ENCODE results near the gene HGS.
A peak's percentile ranks its signal among the peaks of the same experiment; 100 is the strongest.

HGS gene

GRCh38 chr17:81685108-81685507, 1.3 kb downstream of the HGS start:
- Mint-ChIP-seq H3K27me3 (no peaks in the 10 kb centered on the region), H3K4me3 (peak overlapping the region; percentile 85), H3K4me1 (ENCODE audit: low read depth) (peaks cover 39% of the 10 kb centered on the region), H3K36me3 (ENCODE audit: low read depth) (peaks cover 83% of the 10 kb centered on the region), H3K9me3 (no peaks in the 10 kb centered on the region), H3K27ac (peak overlapping the region; percentile 81)
- intact Hi-C loops (cut with micrococcal nuclease) = no loop called here

- no peaks in the 10 kb centered on the region for H3K27me3 Mint-ChIP-seq
- no peak overlapping the region for H3K4me3 Mint-ChIP-seq
- intact Hi-C loops (cut with micrococcal nuclease) = no loop called here
- H3K9me3 Mint-ChIP-seq = no peaks in the 10 kb centered on the region
- peaks cover 38% of the 10 kb centered on the region for H3K4me1 Mint-ChIP-seq (ENCODE audit: low read depth)
- H3K27ac Mint-ChIP-seq = no peak overlapping the region
- peaks cover 83% of the 10 kb centered on the region for H3K36me3 Mint-ChIP-seq (ENCODE audit: low read depth)
Observed at GRCh38 chr17:81686614-81687013, 2.8 kb downstream of the HGS start.

- Mint-ChIP-seq H3K27ac (peak overlapping the region; percentile 28), H3K36me3 (ENCODE audit: low read depth) (peaks cover 92% of the 10 kb centered on the region), H3K4me3 (no peak overlapping the region), H3K9me3 (no peaks in the 10 kb centered on the region), H3K4me1 (ENCODE audit: low read depth) (peaks cover 32% of the 10 kb centered on the region), H3K27me3 (no peaks in the 10 kb centered on the region)
- intact Hi-C loops (cut with micrococcal nuclease) = no loop called here
Observed at GRCh38 chr17:81687770-81688541, 4.1 kb downstream of the HGS start.

GRCh38 chr17:81688616-81689015, 4.8 kb downstream of the HGS start:
- Mint-ChIP-seq H3K27ac (no peak overlapping the region), H3K36me3 (ENCODE audit: low read depth) (peaks cover 97% of the 10 kb centered on the region), H3K4me1 (ENCODE audit: low read depth) (peaks cover 30% of the 10 kb centered on the region), H3K9me3 (no peaks in the 10 kb centered on the region), H3K27me3 (no peaks in the 10 kb centered on the region), H3K4me3 (no peak overlapping the region)
- intact Hi-C loops (cut with micrococcal nuclease) = no loop called here

- intact Hi-C loops (cut with micrococcal nuclease) = no loop called here
- Mint-ChIP-seq H3K27me3 (no peaks in the 10 kb centered on the region), H3K4me1 (ENCODE audit: low read depth) (peaks cover 22% of the 10 kb centered on the region), H3K36me3 (ENCODE audit: low read depth) (peaks cover 100% of the 10 kb centered on the region), H3K27ac (no peak overlapping the region), H3K9me3 (no peaks in the 10 kb centered on the region), H3K4me3 (no peak overlapping the region)
Observed at GRCh38 chr17:81690066-81690465, 6.3 kb downstream of the HGS start.

GRCh38 chr17:81690549-81690948, 6.7 kb downstream of the HGS start:
- H3K27me3 Mint-ChIP-seq = no peaks in the 10 kb centered on the region
- H3K4me1 Mint-ChIP-seq (ENCODE audit: low read depth) = peaks cover 17% of the 10 kb centered on the region
- H3K36me3 Mint-ChIP-seq (ENCODE audit: low read depth) = peaks cover 100% of the 10 kb centered on the region
- no peak overlapping the region for H3K27ac Mint-ChIP-seq
- H3K4me3 Mint-ChIP-seq = no peak overlapping the region
- intact Hi-C loops (cut with micrococcal nuclease) = no loop called here
- no peaks in the 10 kb centered on the region for H3K9me3 Mint-ChIP-seq

- Mint-ChIP-seq H3K4me3 (no peak overlapping the region), H3K27ac (no peak overlapping the region), H3K9me3 (no peaks in the 10 kb centered on the region), H3K36me3 (ENCODE audit: low read depth) (peaks cover 100% of the 10 kb centered on the region), H3K27me3 (no peaks in the 10 kb centered on the region), H3K4me1 (ENCODE audit: low read depth) (peaks cover 11% of the 10 kb centered on the region)
- intact Hi-C loops (cut with micrococcal nuclease) = no loop called here
Observed at GRCh38 chr17:81691196-81691595, 7.4 kb downstream of the HGS start.

- no peak overlapping the region for H3K4me3 Mint-ChIP-seq
- H3K4me1 Mint-ChIP-seq (ENCODE audit: low read depth) = peaks cover 9% of the 10 kb centered on the region
- H3K9me3 Mint-ChIP-seq = no peaks in the 10 kb centered on the region
- intact Hi-C loops (cut with micrococcal nuclease) = no loop called here
- no peak overlapping the region for H3K27ac Mint-ChIP-seq
- H3K27me3 Mint-ChIP-seq = no peaks in the 10 kb centered on the region
- peaks cover 100% of the 10 kb centered on the region for H3K36me3 Mint-ChIP-seq (ENCODE audit: low read depth)
Observed at GRCh38 chr17:81691608-81692007, 7.8 kb downstream of the HGS start.

GRCh38 chr17:81693509-81694210, 9.8 kb downstream of the HGS start:
- H3K36me3 Mint-ChIP-seq (ENCODE audit: low read depth) = peaks cover 100% of the 10 kb centered on the region
- H3K4me1 Mint-ChIP-seq (ENCODE audit: low read depth) = no peaks in the 10 kb centered on the region
- no peak overlapping the region for H3K4me3 Mint-ChIP-seq
- H3K27me3 Mint-ChIP-seq = no peaks in the 10 kb centered on the region
- no peaks in the 10 kb centered on the region for H3K9me3 Mint-ChIP-seq
- H3K27ac Mint-ChIP-seq = no peak overlapping the region
- intact Hi-C loops (cut with micrococcal nuclease) = no loop called here

GRCh38 chr17:81694810-81695209, 11.0 kb downstream of the HGS start:
- H3K4me3 Mint-ChIP-seq = no peak overlapping the region
- intact Hi-C loops (cut with micrococcal nuclease) = no loop called here
- H3K9me3 Mint-ChIP-seq = no peaks in the 10 kb centered on the region
- no peak overlapping the region for H3K27ac Mint-ChIP-seq
- H3K4me1 Mint-ChIP-seq (ENCODE audit: low read depth) = peaks cover 5% of the 10 kb centered on the region
- no peaks in the 10 kb centered on the region for H3K27me3 Mint-ChIP-seq
- H3K36me3 Mint-ChIP-seq (ENCODE audit: low read depth) = peaks cover 100% of the 10 kb centered on the region

- no peak overlapping the region for H3K27ac Mint-ChIP-seq
- intact Hi-C loops (cut with micrococcal nuclease) = no loop called here
- peaks cover 5% of the 10 kb centered on the region for H3K4me1 Mint-ChIP-seq (ENCODE audit: low read depth)
- H3K27me3 Mint-ChIP-seq = no peaks in the 10 kb centered on the region
- H3K9me3 Mint-ChIP-seq = no peaks in the 10 kb centered on the region
- H3K36me3 Mint-ChIP-seq (ENCODE audit: low read depth) = peaks cover 100% of the 10 kb centered on the region
- H3K4me3 Mint-ChIP-seq = no peak overlapping the region
Observed at GRCh38 chr17:81695211-81695610, 11.4 kb downstream of the HGS start.

GRCh38 chr17:81695801-81696200, 12.0 kb downstream of the HGS start:
- intact Hi-C loops (cut with micrococcal nuclease) = no loop called here
- no peaks in the 10 kb centered on the region for H3K9me3 Mint-ChIP-seq
- H3K27me3 Mint-ChIP-seq = no peaks in the 10 kb centered on the region
- no peak overlapping the region for H3K27ac Mint-ChIP-seq
- H3K4me3 Mint-ChIP-seq = no peak overlapping the region
- peaks cover 10% of the 10 kb centered on the region for H3K4me1 Mint-ChIP-seq (ENCODE audit: low read depth)
- H3K36me3 Mint-ChIP-seq (ENCODE audit: low read depth) = peaks cover 100% of the 10 kb centered on the region

- peaks cover 100% of the 10 kb centered on the region for H3K36me3 Mint-ChIP-seq (ENCODE audit: low read depth)
- intact Hi-C loops (cut with micrococcal nuclease) = no loop called here
- peaks cover 15% of the 10 kb centered on the region for H3K4me1 Mint-ChIP-seq (ENCODE audit: low read depth)
- no peak overlapping the region for H3K27ac Mint-ChIP-seq
- no peaks in the 10 kb centered on the region for H3K9me3 Mint-ChIP-seq
- H3K27me3 Mint-ChIP-seq = no peaks in the 10 kb centered on the region
- no peak overlapping the region for H3K4me3 Mint-ChIP-seq
Observed at GRCh38 chr17:81696218-81696941, 12.6 kb downstream of the HGS start.

Measured in dendritic cell treated with granulocyte-macrophage colony-stimulating factor and Interleukin-4, amounts not matched to agents 40 ng/mL and 50 ng/mL, for 4 days (primary cell).